T-helper 17 cell (primary cell): ENCODE measurements around the gene PBOV1. TPM values are rescaled to one million over a fixed set of nuclear protein-coding genes. Genes with fewer than 3 reads are reported as not detected.

ENCODE experiments used
- ATAC-seq: fragments of 150-1000 bp; cut with Tn5 transposase; 2 replicates; pipeline ENCODE4 v1.10.0; 2021; ENCODE audit warnings: mild to moderate bottlenecking, moderate library complexity
- DNase-seq, 3 donors: peaks; one replicate each; pipeline versions ENCODE4 v3.0.0 to v3.0.0-alpha.2; 2020 to 2021
- H3K9me3 ChIP-seq: one replicate; pipeline ENCODE4 v1.7.0; 2013; ENCODE audit warnings: low read length, mild to moderate bottlenecking; ENCODE audit not compliant: control insufficient read depth, poor library complexity, severe bottlenecking
- H3K27ac Mint-ChIP-seq: one replicate; pipeline ENCODE4 v1.8.0; 2022; ENCODE audit warnings: mild to moderate bottlenecking, moderate library complexity, mixed read lengths
- H3K27me3 Mint-ChIP-seq: one replicate; pipeline ENCODE4 v1.8.0; 2022; ENCODE audit warnings: mixed read lengths
- H3K36me3 Mint-ChIP-seq: one replicate; pipeline ENCODE4 v1.8.0; 2022; ENCODE audit warnings: low read depth, mixed read lengths
- H3K4me1 Mint-ChIP-seq: one replicate; pipeline ENCODE4 v1.8.0; 2022; ENCODE audit warnings: mild to moderate bottlenecking, mixed read lengths
- H3K4me3 Mint-ChIP-seq: one replicate; pipeline ENCODE4 v1.8.0; 2022; ENCODE audit warnings: mild to moderate bottlenecking, moderate library complexity, mixed read lengths
- total RNA-seq, 4 donors: library from RNA in 2 of 4; stranded (reverse) in 2 of 4; gene quantifications; one replicate each; pipeline ENCODE4 v1.2.3 and lab custom pipeline; 2022 to 2026

PBOV1 gene
- total RNA-seq, 2 donors from 2014 or later = not detected

- no peaks in the 10 kb centered on the region for H3K4me1 Mint-ChIP-seq
- no peak for ATAC-seq
- no peak for DNase-seq
- peaks cover 2% of the 10 kb centered on the region for H3K36me3 Mint-ChIP-seq
- no peak overlapping the region for H3K4me3 Mint-ChIP-seq
- H3K9me3 ChIP-seq = no peaks in the 10 kb centered on the region
- H3K27me3 Mint-ChIP-seq = peaks cover 50% of the 10 kb centered on the region
- H3K27ac Mint-ChIP-seq = no peak overlapping the region
Measured at GRCh38 chr6:138246650-138247440, 28.6 kb upstream of the PBOV1 start.

- Mint-ChIP-seq H3K36me3 (no peaks in the 10 kb centered on the region), H3K27ac (no peak overlapping the region)
Measured at GRCh38 chr6:138245751-138246150, 27.5 kb upstream of the PBOV1 start.

GRCh38 chr6:138242987-138243592 is 24.8 kb upstream of the PBOV1 start:
- Mint-ChIP-seq H3K4me1 (no peaks in the 10 kb centered on the region), H3K27me3 (peaks cover 57% of the 10 kb centered on the region), H3K27ac (no peak overlapping the region), H3K4me3 (no peak overlapping the region), H3K36me3 (no peaks in the 10 kb centered on the region)
- no peak for DNase-seq
- ATAC-seq = no peak
- no peaks in the 10 kb centered on the region for H3K9me3 ChIP-seq

More at GRCh38 chr6:138245751-138246150, 27.5 kb upstream of the PBOV1 start:
- H3K9me3 ChIP-seq = no peaks in the 10 kb centered on the region
- H3K27me3 Mint-ChIP-seq = peaks cover 55% of the 10 kb centered on the region
- H3K4me1 Mint-ChIP-seq = no peaks in the 10 kb centered on the region
- no peak overlapping the region for H3K4me3 Mint-ChIP-seq
- no peak for ATAC-seq
- DNase-seq = no peak

- peaks cover 54% of the 10 kb centered on the region for H3K27me3 Mint-ChIP-seq
- H3K36me3 Mint-ChIP-seq = no peaks in the 10 kb centered on the region
- H3K4me3 Mint-ChIP-seq = no peak overlapping the region
- H3K4me1 Mint-ChIP-seq = no peaks in the 10 kb centered on the region
- no peaks in the 10 kb centered on the region for H3K9me3 ChIP-seq
- no peak overlapping the region for H3K27ac Mint-ChIP-seq
- ATAC-seq (no peak), DNase-seq (no peak)
Measured at GRCh38 chr6:138241934-138242333, 23.6 kb upstream of the PBOV1 start.

GRCh38 chr6:138241381-138241780 is 23.1 kb upstream of the PBOV1 start:
- no peaks in the 10 kb centered on the region for H3K36me3 Mint-ChIP-seq
- DNase-seq (no peak), ATAC-seq (no peak)
- peaks cover 54% of the 10 kb centered on the region for H3K27me3 Mint-ChIP-seq
- H3K9me3 ChIP-seq = no peaks in the 10 kb centered on the region
- no peaks in the 10 kb centered on the region for H3K4me1 Mint-ChIP-seq
- H3K4me3 Mint-ChIP-seq = no peak overlapping the region
- no peak overlapping the region for H3K27ac Mint-ChIP-seq

- Mint-ChIP-seq H3K4me3 (no peak overlapping the region), H3K27me3 (peaks cover 47% of the 10 kb centered on the region), H3K4me1 (no peaks in the 10 kb centered on the region), H3K27ac (no peak overlapping the region), H3K36me3 (no peaks in the 10 kb centered on the region)
- DNase-seq (no peak), ATAC-seq (no peak)
- H3K9me3 ChIP-seq = no peaks in the 10 kb centered on the region
Measured at GRCh38 chr6:138240476-138241245, 22.4 kb upstream of the PBOV1 start.

GRCh38 chr6:138239774-138240173 is 21.5 kb upstream of the PBOV1 start:
- H3K4me1 Mint-ChIP-seq = no peaks in the 10 kb centered on the region
- H3K27me3 Mint-ChIP-seq = peaks cover 53% of the 10 kb centered on the region
- H3K36me3 Mint-ChIP-seq = no peaks in the 10 kb centered on the region
- no peak for ATAC-seq
- no peaks in the 10 kb centered on the region for H3K9me3 ChIP-seq
- H3K4me3 Mint-ChIP-seq = no peak overlapping the region
- no peak overlapping the region for H3K27ac Mint-ChIP-seq
- no peak for DNase-seq

GRCh38 chr6:138238368-138238767 is 20.1 kb upstream of the PBOV1 start:
- DNase-seq = no peak
- Mint-ChIP-seq H3K4me3 (no peak overlapping the region), H3K27me3 (peaks cover 55% of the 10 kb centered on the region), H3K27ac (no peak overlapping the region), H3K36me3 (no peaks in the 10 kb centered on the region), H3K4me1 (no peaks in the 10 kb centered on the region)
- H3K9me3 ChIP-seq = no peaks in the 10 kb centered on the region
- no peak for ATAC-seq

GRCh38 chr6:138237463-138237862 is 19.2 kb upstream of the PBOV1 start:
- H3K9me3 ChIP-seq = no peaks in the 10 kb centered on the region
- Mint-ChIP-seq H3K27me3 (peaks cover 55% of the 10 kb centered on the region), H3K4me3 (no peak overlapping the region), H3K4me1 (no peaks in the 10 kb centered on the region), H3K27ac (no peak overlapping the region), H3K36me3 (peaks cover 2% of the 10 kb centered on the region)
- ATAC-seq (no peak), DNase-seq (no peak)

- H3K27me3 Mint-ChIP-seq = peaks cover 44% of the 10 kb centered on the region
- ATAC-seq (no peak), DNase-seq (no peak)
- peaks cover 4% of the 10 kb centered on the region for H3K36me3 Mint-ChIP-seq
- no peaks in the 10 kb centered on the region for H3K4me1 Mint-ChIP-seq
- H3K4me3 Mint-ChIP-seq = no peak overlapping the region
- no peak overlapping the region for H3K27ac Mint-ChIP-seq
- no peaks in the 10 kb centered on the region for H3K9me3 ChIP-seq
Measured at GRCh38 chr6:138235693-138236092, 17.4 kb upstream of the PBOV1 start.

- Mint-ChIP-seq H3K27ac (no peak overlapping the region), H3K36me3 (peaks cover 4% of the 10 kb centered on the region), H3K27me3 (peaks cover 44% of the 10 kb centered on the region), H3K4me3 (no peak overlapping the region), H3K4me1 (no peaks in the 10 kb centered on the region)
- H3K9me3 ChIP-seq = no peaks in the 10 kb centered on the region
- ATAC-seq = no peak
- DNase-seq = no peak
Measured at GRCh38 chr6:138235205-138235604, 16.9 kb upstream of the PBOV1 start.

- Mint-ChIP-seq H3K27ac (no peak overlapping the region), H3K4me1 (no peaks in the 10 kb centered on the region), H3K27me3 (peaks cover 52% of the 10 kb centered on the region), H3K4me3 (no peak overlapping the region), H3K36me3 (peaks cover 4% of the 10 kb centered on the region)
- H3K9me3 ChIP-seq = no peaks in the 10 kb centered on the region
- ATAC-seq (no peak), DNase-seq (no peak)
Measured at GRCh38 chr6:138234363-138234762, 16.1 kb upstream of the PBOV1 start.

GRCh38 chr6:138231381-138231886 is 13.1 kb upstream of the PBOV1 start:
- Mint-ChIP-seq H3K36me3 (peaks cover 10% of the 10 kb centered on the region), H3K4me1 (peaks cover 3% of the 10 kb centered on the region), H3K27ac (no peak overlapping the region), H3K27me3 (peaks cover 67% of the 10 kb centered on the region), H3K4me3 (no peak overlapping the region)
- no peaks in the 10 kb centered on the region for H3K9me3 ChIP-seq
- ATAC-seq (no peak), DNase-seq (no peak)
